ENCODE measurements around the gene CD207. TPM values are rescaled to one million over a fixed set of nuclear protein-coding genes. Genes with fewer than 3 reads are reported as not detected.
"Not testable (repeated sequence)": the region's sequence is repeated elsewhere in the genome, so short reads cannot be mapped to it uniquely, and the experiment has no call there.

The CD207 gene
- total and polyA plus RNA-seq, 2 donors from 2014 or later: 0.66 TPM; not detected in 1

GRCh38 chr2:70801607-70802263 lies 33.9 kb downstream of the CD207 start:
- Histone ChIP-seq H3K4me1 (ENCODE audit: control insufficient read depth in 2 of 3, insufficient read depth in 2 of 3, low read depth in 1 of 3, low read length in 3 of 3) (no peaks in the 10 kb centered on the region), H3K27ac (ENCODE audit: low read depth in 2 of 2, low read length in 2 of 2) (no peak overlapping the region), H3K27me3 (ENCODE audit: control insufficient read depth, insufficient read depth, low read length) (no peaks in the 10 kb centered on the region), H3K4me3 (ENCODE audit: low read length in 3 of 3) (no peak overlapping the region), H3K36me3 (ENCODE audit: control insufficient read depth in 2 of 3, insufficient read depth in 3 of 3, low read length in 3 of 3) (no peaks in the 10 kb centered on the region), H3K9ac (ENCODE audit: low read length in 3 of 3) (no peak overlapping the region), H3K9me3 (ENCODE audit: control insufficient read depth in 2 of 3, insufficient read depth in 1 of 3, low read length in 3 of 3) (peaks cover 0 to 2% (median 0%) of the 10 kb centered on the region in 3 donors)
- intact Hi-C loops (cut with DNase I): no loop called here
- TF ChIP-seq CTCF (IDR thresholded peaks at IDR 0.05; ENCODE audit: borderline replicate concordance, extremely low read depth, insufficient read depth): no peak
- FAIRE-seq: no peak
- no peak for DNase-seq

GRCh38 chr2:70799706-70800105 lies 35.9 kb downstream of the CD207 start:
- Histone ChIP-seq H3K27ac (ENCODE audit: low read depth in 2 of 2, low read length in 2 of 2) (no peak overlapping the region), H3K9me3 (ENCODE audit: control insufficient read depth in 2 of 3, insufficient read depth in 1 of 3, low read length in 3 of 3) (peaks cover 0 to 2% (median 0%) of the 10 kb centered on the region in 3 donors), H3K4me1 (ENCODE audit: control insufficient read depth in 2 of 3, insufficient read depth in 2 of 3, low read depth in 1 of 3, low read length in 3 of 3) (no peaks in the 10 kb centered on the region), H3K9ac (ENCODE audit: low read length in 3 of 3) (no peak overlapping the region), H3K36me3 (ENCODE audit: control insufficient read depth in 2 of 3, insufficient read depth in 3 of 3, low read length in 3 of 3) (no peaks in the 10 kb centered on the region), H3K4me3 (ENCODE audit: low read length in 3 of 3) (no peak overlapping the region), H3K27me3 (ENCODE audit: control insufficient read depth, insufficient read depth, low read length) (no peaks in the 10 kb centered on the region)
- no peak for TF ChIP-seq CTCF (IDR thresholded peaks at IDR 0.05; ENCODE audit: borderline replicate concordance, extremely low read depth, insufficient read depth)
- FAIRE-seq: no peak
- intact Hi-C loops (cut with DNase I): no loop called here
- DNase-seq: no peak

- FAIRE-seq; H3K27me3 ChIP-seq (ENCODE audit: control insufficient read depth, insufficient read depth, low read length); H3K36me3 ChIP-seq (ENCODE audit: control insufficient read depth in 2 of 3, insufficient read depth in 3 of 3, low read length in 3 of 3); H3K9ac ChIP-seq (ENCODE audit: low read length in 3 of 3); DNase-seq; H3K4me3 ChIP-seq (ENCODE audit: low read length in 3 of 3); H3K9me3 ChIP-seq (ENCODE audit: control insufficient read depth in 2 of 3, insufficient read depth in 1 of 3, low read length in 3 of 3); H3K4me1 ChIP-seq (ENCODE audit: control insufficient read depth in 2 of 3, insufficient read depth in 2 of 3, low read depth in 1 of 3, low read length in 3 of 3); H3K27ac ChIP-seq (ENCODE audit: low read depth in 2 of 2, low read length in 2 of 2); intact Hi-C loops (cut with DNase I): not testable (repeated sequence)
Measured at GRCh38 chr2:70797996-70798395, 37.6 kb downstream of the CD207 start.

- FAIRE-seq (no peak), DNase-seq (no peak)
- Histone ChIP-seq H3K36me3 (ENCODE audit: control insufficient read depth in 2 of 3, insufficient read depth in 3 of 3, low read length in 3 of 3) (no peaks in the 10 kb centered on the region), H3K27ac (ENCODE audit: low read depth in 2 of 2, low read length in 2 of 2) (no peak overlapping the region), H3K9me3 (ENCODE audit: control insufficient read depth in 2 of 3, insufficient read depth in 1 of 3, low read length in 3 of 3) (peaks cover 0 to 2% (median 0%) of the 10 kb centered on the region in 3 donors), H3K4me1 (ENCODE audit: control insufficient read depth in 2 of 3, insufficient read depth in 2 of 3, low read depth in 1 of 3, low read length in 3 of 3) (no peaks in the 10 kb centered on the region), H3K9ac (ENCODE audit: low read length in 3 of 3) (no peak overlapping the region), H3K27me3 (ENCODE audit: control insufficient read depth, insufficient read depth, low read length) (no peaks in the 10 kb centered on the region), H3K4me3 (ENCODE audit: low read length in 3 of 3) (no peak overlapping the region)
- TF ChIP-seq CTCF (IDR thresholded peaks at IDR 0.05; ENCODE audit: borderline replicate concordance, extremely low read depth, insufficient read depth): no peak
- intact Hi-C loops (cut with DNase I): no loop called here
Measured at GRCh38 chr2:70797506-70797905, 38.1 kb downstream of the CD207 start.

All from kidney (tissue), 14 donors.